Heart left ventricle (tissue), 16 donors: ENCODE results near the gene MDFIC2. TPM values are rescaled to one million over a fixed set of nuclear protein-coding genes. Genes with fewer than 3 reads are reported as not detected.

Experiments
- ATAC-seq, 4 donors: fragments of 200-7000 bp; cut with Tn5 transposase; one replicate each; pipeline ENCODE4 v1.9.1; 2020 to 2022; ENCODE audit warnings: moderate library complexity in 4 of 4, mild to moderate bottlenecking in 3 of 4, moderate number of reproducible peaks in 1 of 4
- DNase-seq, 5 donors: peaks; one replicate each; pipeline ENCODE4 v3.0.0-alpha.2; 2020
- H3K27ac ChIP-seq, 12 donors: fragments of 200-600 bp; sonication (generic) in 4 of 12; one replicate each; pipeline versions ENCODE4 v1.5.0 to v1.8.0; 2016 to 2022; ENCODE audit warnings: mild to moderate bottlenecking in 2 of 12
- H3K27me3 ChIP-seq, 9 donors: fragments of 200-600 bp; sonication (generic) in 2 of 9; one replicate each; pipeline versions ENCODE4 v1.5.1 to v1.8.0; 2016 to 2022; ENCODE audit warnings: mild to moderate bottlenecking in 3 of 9
- H3K36me3 ChIP-seq, 9 donors: fragments of 200-600 bp; sonication (generic) in 2 of 9; one replicate each; pipeline versions ENCODE4 v1.5.0 to v1.8.0; 2018 to 2022; ENCODE audit warnings: mild to moderate bottlenecking in 2 of 9
- H3K4me1 ChIP-seq, 12 donors: fragments of 200-600 bp; sonication (generic) in 4 of 12; one replicate each; pipeline versions ENCODE4 v1.5.0 to v1.8.0; 2016 to 2022; ENCODE audit warnings: mild to moderate bottlenecking in 3 of 12
- H3K4me3 ChIP-seq, 12 donors: fragments of 200-600 bp; sonication (generic) in 4 of 12; one replicate each; pipeline versions ENCODE4 v1.5.0 to v1.8.0; 2017 to 2022; ENCODE audit warnings: mild to moderate bottlenecking in 9 of 12, moderate library complexity in 4 of 12
- H3K9me3 ChIP-seq, 12 donors: fragments of 200-600 bp; sonication (generic) in 4 of 12; one replicate each; pipeline versions ENCODE4 v1.5.0 to v1.8.0; 2016 to 2022; ENCODE audit warnings: mild to moderate bottlenecking in 1 of 12
- CTCF ChIP-seq, 12 donors: fragments of 200-600 bp; sonication (generic) in 4 of 12; IDR thresholded peaks; one replicate each; pipeline versions ENCODE4 v1.5.0 to v1.8.0; 2018 to 2022; ENCODE audit warnings: antibody characterized with exemption in 12 of 12, mild to moderate bottlenecking in 5 of 12
- POLR2A ChIP-seq, 2 donors: fragments of 450-650 bp; IDR thresholded peaks; one replicate each; pipeline ENCODE4 v1.6.1; 2017; ENCODE audit warnings: antibody characterized with exemption in 2 of 2, mild to moderate bottlenecking in 2 of 2, moderate library complexity in 2 of 2
- WGBS, 4 donors: extraction: QIAGEN DNeasy Blood & Tissue Kit in 2 of 4; methylation state at CpG; one replicate each; pipeline versions ENCODE4 v1.1.5 to v1.1.7; 2013 to 2018; 5-methylcytosine and 5-hydroxymethylcytosine counted together
- intact Hi-C, 10 donors: fragments of 100-400 bp; cut with DNase I; formaldehyde crosslinking; loops; one replicate each; pipeline versions ENCODE4 v1.11.1 to v1.14.2; 2022
- polyA plus RNA-seq, 2 donors: library from polyadenylated mRNA; stranded (reverse); fragments of 200-250 nt; gene quantifications; one replicate each; pipeline ENCODE4 v1.2.3, GENCODE V29; 2013
- total RNA-seq, 9 donors: library from RNA; depleted of rRNA in 2 of 9; stranded (reverse); fragments of >200 nt in 2 of 9; fragmentation: NEBNext Ultra II Directional in 3 of 9; extraction: Animal tissue kit (Norgen Biotek cat#: 25700) in 3 of 9; gene quantifications; one replicate each; pipeline versions ENCODE4 v1.1.0 to v1.2.4, GENCODE V29; 2016 to 2023
- donor health status: ischemic (EF 13 %, LVEDD 7.1; RV severe dilation, severe dysfunction).
- donor health status: healthy with polysubstance abuse.
- donor health status: DM: no; HTN: yes; CAD: no.
- donor health status: DM: no; HTN: no; CAD: no.
- donor health status: ischemic (EF 25% LVEDD 6.9; RV normal size, moderate dysfunction).
- donor health status: ischemic (EF 25% LVEDD 5.7; RV mildly dilated, moderate dysfunction).
- donor health status: healthy.
- donor health status: DM: yes; HTN: yes; CAD: no.
- donor health status: ischemic (EF 35%, LVEDD 5.7; RV mildly dilated, moderate dysfunction).
- donor health status: nonischemic (EF 11% LVEDD 7.7; RV severe dilation, severe dysfunction).
- donor health status: DM: yes; HTN: yes; CAD: no.
- donor health status: PGD.
- donor health status: ischemic (EF 29% LVEDD 5.4; RV normal size, mild dysfunction).
- donor health status: nonischemic (EF 23%, LVEDD 6.1; RV moderate dilation, normal function).

Gene MDFIC2
- total and polyA plus RNA-seq, 11 donors = not detected

- H3K9me3 ChIP-seq = no peaks in the 10 kb centered on the region
- WGBS, 4 donors = 68 to 79% (median 76%) methylated on average over 8 of the region's 8 CpGs
- H3K36me3 ChIP-seq = no peaks in the 10 kb centered on the region
- DNase-seq (no peak), ATAC-seq (no peak)
- intact Hi-C loops = no loop called here
- no peak overlapping the region for H3K4me3 ChIP-seq
- no peak overlapping the region for H3K27ac ChIP-seq
- TF ChIP-seq POLR2A (IDR thresholded peaks at IDR 0.05) = no peak
- TF ChIP-seq CTCF (IDR thresholded peaks at IDR 0.05) = no peak
- peaks cover 0 to 25% (median 0%) of the 10 kb centered on the region in 9 donors for H3K27me3 ChIP-seq
- H3K4me1 ChIP-seq = no peaks in the 10 kb centered on the region
Observed at GRCh38 chr3:70183781-70184504, 128.5 kb downstream of the MDFIC2 start.

GRCh38 chr3:70182166-70182565, 130.3 kb downstream of the MDFIC2 start:
- no peak overlapping the region for H3K27ac ChIP-seq
- intact Hi-C loops = no loop called here
- WGBS, 4 donors = 32 to 53% (median 42%) methylated on average over 12 of the region's 12 CpGs

DNA sequence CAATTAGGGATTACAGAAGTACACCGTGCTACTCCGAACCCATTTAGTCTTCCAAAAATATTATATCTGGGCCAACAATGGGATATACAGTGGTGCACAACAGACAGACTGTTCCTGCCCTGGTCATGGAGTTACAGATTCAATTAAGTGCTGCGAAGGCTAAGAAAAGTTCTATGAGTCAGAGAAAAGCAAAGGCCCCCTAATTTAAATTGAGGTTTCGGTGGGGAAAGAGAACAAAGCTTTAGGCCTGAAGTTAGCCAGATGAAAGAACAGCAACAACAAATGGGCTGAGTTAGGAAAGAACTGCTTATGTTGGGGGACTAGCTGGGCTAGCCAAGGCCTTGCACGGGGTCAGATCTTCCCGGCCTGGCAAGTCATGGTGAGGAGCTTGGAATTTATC, 131.8 kb downstream of the MDFIC2 start:
- no peak for ATAC-seq
- WGBS, 4 donors = 82 to 87% (median 83%) methylated on average over 6 of the region's 6 CpGs

More at GRCh38 chr3:70182166-70182565, 130.3 kb downstream of the MDFIC2 start:
- peaks cover 0 to 25% (median 0%) of the 10 kb centered on the region in 9 donors for H3K27me3 ChIP-seq
- no peak for TF ChIP-seq CTCF (IDR thresholded peaks at IDR 0.05)
- no peak for TF ChIP-seq POLR2A (IDR thresholded peaks at IDR 0.05)
- H3K9me3 ChIP-seq = no peaks in the 10 kb centered on the region
- no peak for DNase-seq
- H3K36me3 ChIP-seq = no peaks in the 10 kb centered on the region
- no peak overlapping the region for H3K4me3 ChIP-seq
- H3K4me1 ChIP-seq = no peaks in the 10 kb centered on the region
- ATAC-seq = no peak

GRCh38 chr3:70179111-70179510, 133.3 kb downstream of the MDFIC2 start:
- H3K27ac ChIP-seq = no peak overlapping the region

More for the DNA sequence above, 131.8 kb downstream of the MDFIC2 start:
- no peaks in the 10 kb centered on the region for H3K9me3 ChIP-seq
- H3K4me1 ChIP-seq = no peaks in the 10 kb centered on the region
- H3K27me3 ChIP-seq = peaks cover 0 to 25% (median 0%) of the 10 kb centered on the region in 9 donors
- no peak overlapping the region for H3K4me3 ChIP-seq
- H3K27ac ChIP-seq = no peak overlapping the region
- TF ChIP-seq POLR2A (IDR thresholded peaks at IDR 0.05) (no peak), CTCF (IDR thresholded peaks at IDR 0.05) (no peak)
- intact Hi-C loops = no loop called here
- DNase-seq = no peak
- no peaks in the 10 kb centered on the region for H3K36me3 ChIP-seq

More at GRCh38 chr3:70179111-70179510, 133.3 kb downstream of the MDFIC2 start:
- intact Hi-C loops = no loop called here
- Histone ChIP-seq H3K36me3 (no peaks in the 10 kb centered on the region), H3K9me3 (no peaks in the 10 kb centered on the region), H3K4me1 (no peaks in the 10 kb centered on the region), H3K4me3 (no peak overlapping the region), H3K27me3 (peaks cover 0 to 15% (median 0%) of the 10 kb centered on the region in 9 donors)
- WGBS, 4 donors = 77 to 91% (median 80%) methylated on average over 3 of the region's 3 CpGs
- ATAC-seq = no peak
- TF ChIP-seq POLR2A (IDR thresholded peaks at IDR 0.05) (no peak), CTCF (IDR thresholded peaks at IDR 0.05) (no peak)
- DNase-seq = no peak
